GM19372 (cell line): ENCODE results near the gene TUBGCP3.

Source experiments
- ATAC-seq: cut with Tn5 transposase; IDR thresholded peaks from one replicate; pipeline ENCODE4 v1.9.1; 2021; ENCODE audit warnings: mild to moderate bottlenecking, low read depth, moderate library complexity; ENCODE audit not compliant: unreplicated experiment

TUBGCP3 gene

DNA sequence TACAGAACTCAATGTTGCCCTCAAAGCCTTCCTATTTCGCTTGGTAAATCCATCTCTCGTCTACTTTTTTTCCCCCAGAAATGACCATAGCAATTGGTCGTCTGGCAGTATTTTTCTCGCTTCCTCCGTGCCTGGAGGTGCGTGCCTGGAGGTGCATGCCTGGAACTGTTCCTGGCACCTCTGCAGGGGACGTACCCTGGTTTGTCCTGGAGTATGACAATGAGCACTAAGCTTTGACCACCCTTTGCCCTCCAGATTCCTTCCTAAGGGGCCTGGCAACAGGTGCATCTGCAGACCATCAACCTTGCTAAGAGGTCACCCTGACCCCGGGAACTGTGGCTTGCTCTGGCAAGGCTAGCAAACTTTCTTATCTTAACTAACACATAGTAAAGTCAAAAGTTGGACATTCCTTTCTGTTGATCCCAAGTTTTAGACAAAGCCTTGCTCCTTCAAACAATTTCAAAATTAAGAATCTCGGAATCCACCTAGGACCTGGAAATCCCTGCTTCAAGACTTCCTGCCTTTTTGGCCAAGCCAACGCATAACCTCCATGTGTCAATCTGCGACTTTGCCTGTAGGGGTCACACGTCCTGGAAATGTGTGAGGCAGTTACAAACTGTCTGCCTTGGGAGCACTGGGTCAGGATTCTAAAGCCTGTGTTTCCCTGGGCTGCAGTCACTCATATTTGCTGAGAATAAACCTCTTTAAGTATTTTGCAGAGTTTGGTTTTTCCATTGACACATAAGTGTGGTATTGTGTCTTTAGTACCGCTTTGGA is 28.8 kb upstream of the TUBGCP3 start:
- ATAC-seq = peak; percentile 84

DNA sequence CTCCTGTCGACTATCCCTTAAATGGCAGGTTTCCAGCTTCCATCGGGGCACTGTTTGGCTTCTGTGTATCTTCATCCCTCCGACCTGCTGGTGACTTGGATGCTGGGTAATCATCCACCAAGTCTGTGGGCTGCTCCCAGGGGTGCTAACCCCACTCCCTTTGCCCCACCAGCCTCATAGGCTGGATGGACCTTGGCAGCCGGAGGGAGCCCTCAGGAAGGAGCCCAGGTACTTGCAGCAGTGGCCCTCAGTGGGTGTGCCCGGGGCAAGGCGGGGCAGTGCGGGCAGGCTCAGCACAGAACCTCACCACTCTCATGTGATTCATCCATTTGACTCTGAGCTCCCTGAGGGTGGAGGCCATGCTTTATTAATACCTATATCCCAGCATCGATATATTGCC is 27.4 kb upstream of the TUBGCP3 start:
- no peak for ATAC-seq

DNA sequence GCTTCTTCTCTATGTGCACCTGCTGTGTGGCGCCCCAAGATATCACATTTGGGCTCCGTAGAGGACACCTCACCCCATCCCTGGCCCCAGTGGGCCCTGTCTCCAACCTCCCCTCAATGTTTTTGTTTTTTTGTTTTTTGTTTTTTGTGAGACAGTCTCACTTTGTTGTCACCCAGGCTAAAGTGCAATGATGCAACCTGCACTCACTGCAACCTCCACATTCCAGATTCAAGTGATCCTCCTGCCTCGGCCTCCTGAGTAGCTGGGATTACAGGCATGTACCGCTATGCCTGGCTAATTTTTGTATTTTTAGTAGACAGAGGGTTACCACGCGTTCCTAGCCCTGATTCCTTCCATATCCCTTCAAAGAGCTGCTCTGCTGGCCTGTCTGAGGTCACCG is 26.9 kb upstream of the TUBGCP3 start:
- no peak for ATAC-seq

DNA sequence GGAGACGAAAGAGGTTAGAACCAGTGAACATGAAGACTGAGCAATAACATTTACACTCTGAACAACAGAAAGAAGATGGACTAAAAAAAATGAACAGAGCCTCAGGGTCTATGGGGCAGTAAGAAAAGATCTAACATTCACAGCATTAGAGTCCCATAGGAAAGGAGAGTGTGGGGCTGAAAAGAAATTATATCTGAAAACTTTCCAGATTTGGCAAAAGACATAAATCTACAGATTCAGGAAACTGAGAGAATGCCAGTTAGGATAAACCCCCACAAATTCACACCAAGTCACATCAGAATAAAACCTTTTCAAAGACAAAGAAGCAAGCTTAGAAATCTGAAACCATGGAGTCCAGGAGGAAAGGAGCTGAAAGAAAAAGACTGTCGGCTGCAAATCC is 20.3 kb upstream of the TUBGCP3 start:
- no peak for ATAC-seq

DNA sequence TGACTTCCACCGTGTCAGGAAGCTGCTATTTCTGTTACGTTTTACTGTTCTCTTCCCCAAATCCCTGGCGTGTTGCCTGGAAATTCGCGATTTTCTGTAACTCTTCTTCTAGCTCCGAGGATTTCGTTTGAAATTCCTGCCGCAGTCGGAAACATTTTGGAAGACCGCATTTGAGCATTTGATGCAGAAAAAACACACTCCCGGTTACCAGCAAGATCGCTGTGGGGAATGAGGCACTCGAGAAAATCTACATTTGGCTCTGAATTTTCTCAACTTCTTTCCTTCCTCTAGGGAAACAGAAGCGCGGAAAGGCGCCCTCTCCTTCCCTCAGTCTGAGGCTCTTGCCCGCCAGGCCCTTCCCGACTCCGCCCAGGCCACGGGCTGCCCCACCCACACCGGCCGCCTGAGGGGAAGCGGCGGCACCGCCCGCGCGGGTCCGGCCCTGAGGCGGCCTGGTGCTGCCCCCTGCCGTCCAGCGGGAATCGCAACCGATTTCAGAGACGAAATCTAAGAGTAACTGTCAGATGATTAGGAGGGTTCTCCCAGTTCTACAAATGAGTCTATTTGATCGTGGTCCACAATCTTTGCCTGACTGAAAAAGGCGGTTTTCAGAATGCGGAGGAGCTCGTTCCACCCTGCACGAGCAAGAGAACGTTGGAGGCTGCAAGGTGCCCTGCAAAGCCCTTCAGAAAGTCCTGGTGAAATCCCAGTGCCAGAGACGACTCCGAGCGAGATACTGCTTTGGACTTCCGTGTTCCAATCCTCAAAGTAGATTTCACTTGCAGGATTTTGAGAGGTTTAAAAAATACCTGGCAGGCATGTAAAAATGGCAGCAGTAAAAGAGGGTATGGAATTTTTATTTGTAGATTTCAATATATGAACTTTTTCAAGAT is 18.4 kb upstream of the TUBGCP3 start:
- peak; percentile 100 for ATAC-seq

DNA sequence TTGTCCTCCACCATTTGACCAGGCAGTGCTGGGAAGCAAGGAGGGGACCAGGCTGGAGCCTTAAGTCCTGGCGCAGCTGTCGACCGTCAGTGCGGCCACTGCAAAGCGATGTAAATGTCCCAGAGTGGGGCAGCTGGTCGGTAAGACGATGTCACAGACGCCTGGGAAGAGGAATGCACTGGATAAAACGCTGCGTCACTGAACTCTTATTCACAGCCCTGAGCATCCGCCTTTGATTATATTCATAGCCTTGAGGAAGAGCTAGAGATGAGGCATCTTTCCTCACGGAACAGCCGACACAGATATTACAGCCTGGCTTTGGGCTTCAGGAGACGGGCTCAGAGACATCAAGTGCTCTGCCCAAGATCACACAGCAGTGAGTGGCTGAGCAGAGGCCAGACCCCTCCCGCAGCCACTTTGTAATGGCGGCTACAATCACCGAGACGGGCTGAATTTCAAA is 17.6 kb upstream of the TUBGCP3 start:
- ATAC-seq = no peak

DNA sequence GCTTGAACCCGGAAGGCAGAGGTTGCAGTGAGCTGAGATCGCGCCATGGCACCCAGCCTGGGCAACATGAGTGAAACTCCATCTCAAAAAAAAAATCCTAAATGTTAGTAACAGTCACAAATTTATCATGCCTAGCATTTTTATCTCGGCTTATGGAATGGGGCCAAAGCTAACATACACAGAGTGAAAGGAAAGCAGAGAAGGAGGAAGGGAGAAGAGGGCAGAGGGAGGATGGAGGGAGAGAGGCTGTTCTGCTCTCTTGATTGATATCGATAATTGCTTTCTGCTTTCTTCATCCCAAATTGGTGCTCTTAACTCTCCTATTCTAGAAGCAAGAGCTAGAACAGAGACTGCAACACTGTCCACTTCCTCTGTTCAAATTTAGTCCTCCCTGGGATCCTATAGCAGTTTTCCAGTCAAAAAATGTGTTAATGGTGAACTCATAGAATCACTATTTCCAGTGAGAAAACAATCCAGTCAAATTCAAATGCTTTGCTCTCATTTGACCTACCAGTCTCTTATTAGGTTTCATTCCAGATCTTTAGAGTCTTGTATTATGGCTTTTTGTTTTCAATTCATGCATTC is 15.8 kb upstream of the TUBGCP3 start:
- ATAC-seq = no peak

DNA sequence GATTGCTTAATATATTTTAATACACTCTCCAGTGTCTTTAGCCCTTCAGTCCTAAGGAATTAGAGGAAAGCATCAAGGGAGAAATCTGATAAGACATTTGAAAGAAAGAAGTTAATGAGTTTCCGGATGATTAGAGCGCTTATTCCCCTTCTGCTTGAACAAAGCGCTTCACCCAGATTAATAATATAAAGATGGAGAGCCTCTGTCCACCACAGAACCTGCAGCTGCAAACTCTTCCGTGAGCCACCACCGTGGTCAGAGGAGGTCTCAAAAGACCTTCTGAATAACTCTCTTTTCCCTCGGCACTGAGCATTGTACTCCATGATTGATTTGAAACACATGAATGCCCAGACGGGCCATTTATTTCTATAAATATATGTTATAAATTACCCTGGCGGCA is 14.2 kb upstream of the TUBGCP3 start:
- ATAC-seq = no peak

DNA sequence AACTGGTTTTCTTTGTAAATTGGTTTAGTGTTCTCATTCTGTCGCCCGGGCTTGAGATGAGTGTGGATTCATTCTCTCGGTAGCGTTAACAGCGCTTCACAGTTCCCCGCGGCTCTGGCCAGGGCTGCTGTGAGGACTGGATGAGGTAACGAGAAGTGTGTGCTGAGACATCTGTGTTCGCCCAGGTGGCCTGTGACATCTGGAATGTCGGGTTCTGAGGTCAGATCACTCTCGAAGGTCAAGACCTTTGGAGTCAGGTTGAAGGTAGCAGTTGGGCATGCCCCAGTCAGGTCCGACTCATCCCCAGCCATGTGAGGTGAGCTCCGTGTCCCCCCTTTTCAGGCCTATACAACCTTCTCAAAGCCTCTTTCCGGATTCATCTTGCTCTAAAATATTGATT is 13.4 kb upstream of the TUBGCP3 start:
- ATAC-seq = no peak

DNA sequence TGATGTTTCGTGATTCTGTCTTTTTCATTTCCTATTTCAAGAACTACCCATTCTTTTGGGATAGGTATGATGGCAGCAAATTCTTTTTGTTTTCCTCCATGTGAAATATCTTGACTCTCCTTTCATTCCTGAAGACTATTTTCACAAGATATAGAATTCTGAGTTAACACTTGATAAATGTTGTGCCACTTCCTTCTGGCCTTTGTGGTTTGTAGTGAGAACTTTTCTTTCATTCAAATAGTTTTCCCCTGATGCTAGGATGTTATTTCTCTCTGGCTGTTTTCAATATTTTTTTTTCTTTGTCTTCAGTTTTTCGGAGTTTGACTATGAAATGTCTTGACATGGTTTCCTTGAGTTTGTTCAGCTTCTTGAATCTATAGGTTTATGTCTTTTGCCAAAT is 8.3 kb upstream of the TUBGCP3 start:
- ATAC-seq = no peak

DNA sequence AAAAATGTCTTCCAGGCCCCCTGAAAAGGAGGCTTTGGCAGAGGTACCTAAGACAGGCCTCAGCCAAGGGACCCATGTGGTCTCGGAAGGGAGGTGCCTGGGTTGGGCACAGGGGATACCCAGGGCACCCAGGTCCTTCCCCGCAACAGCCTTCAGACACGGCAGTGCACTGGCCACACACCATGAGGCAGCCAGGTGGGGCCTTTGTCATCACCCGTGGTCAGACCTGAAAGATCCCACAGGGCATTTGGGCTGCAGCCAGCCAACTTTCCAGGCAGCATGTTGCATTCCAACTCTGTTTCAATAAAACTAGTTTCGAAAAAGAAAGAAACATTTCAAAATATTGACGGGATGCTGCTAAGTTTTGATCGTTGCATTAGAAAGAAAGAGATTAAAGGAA is 4.7 kb upstream of the TUBGCP3 start:
- no peak for ATAC-seq

DNA sequence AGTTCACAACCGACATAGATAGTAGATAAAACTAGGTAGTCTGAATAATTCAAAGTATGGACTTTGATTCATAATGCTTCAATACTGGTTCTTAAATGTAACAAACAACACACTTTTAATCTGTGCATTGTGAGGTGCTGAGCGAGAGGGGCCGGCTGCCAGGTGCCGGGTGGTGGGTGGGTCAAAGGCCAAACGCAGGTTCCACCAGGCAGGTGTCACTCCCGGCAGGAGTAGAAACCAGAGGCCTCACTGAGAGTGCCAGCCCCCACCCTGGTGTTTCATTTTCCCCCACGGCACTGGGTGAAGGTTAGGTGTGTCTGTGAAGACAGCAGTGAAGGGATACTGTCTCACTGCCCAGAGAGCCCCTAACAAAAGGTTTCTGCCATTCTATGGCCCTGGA is 4.2 kb upstream of the TUBGCP3 start:
- no peak for ATAC-seq

DNA sequence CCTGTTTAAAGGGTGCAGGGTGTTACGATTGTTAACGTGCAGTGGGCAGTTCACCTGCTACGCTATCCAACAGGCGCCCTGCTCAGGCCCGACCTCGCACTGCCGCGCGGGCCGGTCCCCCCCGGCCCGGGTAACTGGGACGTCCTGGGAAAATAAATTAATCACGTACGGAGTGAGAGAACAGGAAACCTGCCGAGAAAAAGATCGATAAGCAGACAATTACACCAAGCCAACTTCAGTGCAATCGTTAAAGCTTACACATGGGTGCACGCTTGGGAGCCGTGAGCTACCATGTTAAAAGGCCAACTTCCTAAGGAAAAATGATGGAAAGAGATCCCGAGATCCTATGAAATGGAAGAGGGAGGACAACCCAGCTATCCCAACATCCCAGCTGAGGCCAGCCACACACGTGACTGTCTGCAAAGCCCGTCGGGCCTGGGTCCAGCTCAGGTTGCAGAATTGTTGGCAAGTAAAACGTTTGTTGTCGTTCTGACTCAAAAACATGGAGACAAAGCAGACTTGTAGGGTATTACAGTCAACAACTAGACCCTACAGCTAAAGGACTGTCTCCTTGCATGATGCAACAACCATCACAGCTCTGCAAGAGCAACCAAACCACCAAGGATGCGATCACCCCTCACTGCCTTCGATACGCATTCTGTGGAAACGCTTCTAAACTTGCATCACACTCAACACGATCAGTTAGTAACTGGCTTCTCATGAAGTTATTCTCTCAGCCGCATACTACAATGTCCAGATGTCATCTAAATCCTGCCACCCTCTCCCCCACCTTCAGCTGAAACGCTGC is 741 bp upstream of the TUBGCP3 start:
- ATAC-seq = no peak

DNA sequence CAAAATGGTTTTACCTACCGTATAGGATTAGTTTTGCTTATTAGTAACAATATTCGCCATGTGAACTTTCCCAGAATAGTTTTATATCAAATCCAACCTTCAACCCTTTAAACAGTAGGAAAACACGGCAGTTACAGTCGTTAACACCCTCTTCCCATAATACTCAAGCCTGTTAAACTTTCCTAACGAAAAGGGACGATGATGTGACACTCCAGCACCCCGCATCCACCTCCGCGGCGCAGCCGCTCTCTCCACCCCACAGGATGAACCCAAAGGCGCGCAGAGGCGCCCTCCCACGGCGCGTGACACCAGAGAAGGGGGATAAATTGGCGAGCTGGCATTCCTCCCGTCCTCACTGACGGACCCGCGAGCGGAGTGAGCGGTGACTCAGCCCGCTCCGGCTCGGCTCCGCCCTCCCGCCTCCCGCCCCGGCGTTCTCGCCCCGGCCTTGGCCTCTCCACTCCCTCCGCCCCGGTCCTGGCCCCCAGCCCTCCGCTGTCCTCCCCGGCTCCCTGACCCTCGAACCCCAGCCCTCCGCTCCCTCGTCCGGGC is 665 bp downstream of the TUBGCP3 start:
- peak; percentile 41 for ATAC-seq

DNA sequence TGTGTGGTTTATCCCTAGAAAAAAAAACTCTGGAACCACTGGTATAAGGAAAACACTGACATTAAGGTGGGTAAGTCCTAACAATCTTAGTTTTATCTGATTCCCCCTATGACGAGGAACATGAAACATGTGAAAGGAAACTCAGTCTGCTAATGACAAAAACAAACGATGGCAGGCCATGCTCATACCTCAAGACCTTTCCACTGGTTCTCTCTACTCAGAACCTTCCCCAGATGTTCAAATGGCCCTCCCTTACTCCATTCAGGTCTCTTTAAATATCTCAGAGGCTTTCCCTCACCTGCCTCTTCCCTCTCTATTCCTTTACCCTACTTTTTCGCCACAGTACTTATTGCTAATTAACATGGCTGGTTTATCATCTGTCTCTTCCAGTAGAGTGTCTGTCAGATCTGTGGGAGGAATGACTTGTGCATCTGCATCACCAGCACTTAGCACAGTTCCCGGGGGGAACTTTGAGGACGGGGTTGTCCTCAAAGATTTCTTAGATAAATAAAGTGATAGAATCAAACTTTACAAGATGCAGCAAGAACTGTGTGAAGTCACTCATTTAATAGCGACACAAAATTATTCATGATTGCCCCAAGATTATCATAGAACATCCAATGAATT is 1.5 kb downstream of the TUBGCP3 start:
- ATAC-seq = no peak

DNA sequence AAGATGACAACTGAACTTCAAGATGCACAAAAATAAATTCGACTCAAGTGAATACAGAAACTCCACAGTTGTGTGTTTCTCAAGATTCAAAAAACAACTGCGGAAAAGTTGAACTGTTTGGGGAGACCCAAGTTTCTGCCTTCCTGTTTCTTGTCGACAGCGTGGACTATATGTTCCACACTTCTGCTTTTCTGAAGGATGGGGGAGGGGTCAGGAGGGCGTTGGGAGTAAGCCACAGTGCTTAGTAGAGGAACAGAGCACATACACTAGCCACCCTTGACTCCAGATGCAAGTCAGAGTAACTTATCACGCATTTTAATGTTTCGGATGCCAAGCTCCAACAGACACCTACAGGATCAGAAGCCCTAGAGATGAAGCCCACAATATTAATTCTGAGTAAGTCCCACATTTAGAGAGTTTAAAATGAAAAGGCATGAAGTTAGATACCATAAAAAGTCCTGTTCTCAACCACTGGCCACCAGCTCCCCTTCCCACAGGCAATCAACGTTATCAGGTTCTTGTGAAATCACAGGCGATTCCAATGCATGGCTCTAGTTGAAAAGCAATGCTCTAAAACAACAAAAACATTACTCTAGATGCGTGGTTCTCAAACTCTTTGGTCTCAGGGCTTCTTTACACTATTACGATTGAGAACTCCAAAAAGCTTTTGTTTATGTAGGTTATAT is 4.2 kb downstream of the TUBGCP3 start:
- ATAC-seq = peak; percentile 34

DNA sequence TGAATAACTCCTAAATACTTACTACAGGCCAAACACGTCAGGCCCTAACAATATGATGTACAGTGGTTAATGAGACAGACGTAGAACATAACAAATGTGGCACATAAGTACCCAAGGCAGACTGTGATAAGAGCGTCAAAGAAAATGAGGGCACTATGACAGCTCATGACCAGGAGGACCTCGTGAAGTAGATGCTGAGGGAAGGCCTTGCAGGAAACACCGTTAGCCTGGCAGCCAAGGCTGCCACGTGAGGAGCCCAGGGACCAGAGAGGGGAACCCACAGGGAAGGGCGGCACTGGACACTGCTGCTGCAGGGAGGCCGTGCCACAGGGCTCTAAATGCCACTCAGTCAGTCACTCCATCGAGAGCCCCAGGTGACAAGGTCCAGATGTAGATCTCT is 5.7 kb downstream of the TUBGCP3 start:
- ATAC-seq = no peak

DNA sequence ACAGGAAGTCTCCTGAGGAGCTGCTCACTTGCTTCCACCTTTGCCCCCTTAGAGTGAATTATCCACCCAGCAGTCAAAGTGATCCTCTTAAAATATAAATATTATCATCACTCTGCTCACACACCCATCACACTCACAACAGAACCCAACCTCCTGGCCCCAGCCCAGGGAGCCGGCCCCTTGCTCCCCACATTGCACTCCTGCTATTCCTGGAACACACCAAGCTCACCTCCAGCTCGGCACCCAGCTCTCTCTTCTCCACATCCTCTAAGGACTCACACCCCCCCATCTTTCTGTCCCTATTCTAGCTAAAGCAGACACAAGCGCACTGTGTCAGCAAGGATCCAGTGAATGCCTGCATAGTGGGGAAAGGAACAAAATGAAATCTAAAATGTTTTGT is 7.0 kb downstream of the TUBGCP3 start:
- no peak for ATAC-seq

DNA sequence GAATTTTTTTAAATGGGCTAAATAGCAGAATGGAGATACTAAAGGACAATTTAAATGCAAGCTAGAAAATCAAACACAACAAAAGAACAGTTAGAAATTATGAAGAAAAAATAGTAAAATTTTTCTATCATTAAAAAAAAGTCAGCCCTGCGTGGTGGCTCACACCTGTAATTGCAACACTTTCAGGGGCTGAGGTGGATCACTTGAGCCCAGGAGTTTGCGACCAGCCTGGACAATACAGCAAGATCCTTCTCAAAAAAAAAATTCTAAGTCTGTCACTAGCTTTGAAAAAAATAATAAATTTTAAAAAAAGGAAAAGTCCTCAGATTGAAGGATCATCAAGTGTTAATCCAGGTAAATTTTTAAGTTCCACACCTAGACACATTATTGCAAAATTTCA is 7.7 kb downstream of the TUBGCP3 start:
- ATAC-seq = no peak
